ENCODE results near the gene GYPB. TPM values are rescaled to one million over a fixed set of nuclear protein-coding genes. Genes with fewer than 3 reads are reported as not detected.
"Not testable (repeated sequence)": the region's sequence is repeated elsewhere in the genome, so short reads cannot be mapped to it uniquely, and the experiment has no call there.

GYPB gene
- total RNA-seq, 2 experiments from 2014 or later = not detected

- H3K4me3 Mint-ChIP-seq; H3K27ac Mint-ChIP-seq; H3K36me3 Mint-ChIP-seq; H3K9me3 Mint-ChIP-seq; H3K27me3 Mint-ChIP-seq; CTCF ChIA-PET; DNase-seq; POLR2A ChIA-PET; H3K4me1 Mint-ChIP-seq (ENCODE audit: low read depth); intact Hi-C loops (cut with micrococcal nuclease): not testable (repeated sequence)
Observed at GRCh38 chr4:144026682-144027081, 7.5 kb upstream of the GYPB start.

DNA sequence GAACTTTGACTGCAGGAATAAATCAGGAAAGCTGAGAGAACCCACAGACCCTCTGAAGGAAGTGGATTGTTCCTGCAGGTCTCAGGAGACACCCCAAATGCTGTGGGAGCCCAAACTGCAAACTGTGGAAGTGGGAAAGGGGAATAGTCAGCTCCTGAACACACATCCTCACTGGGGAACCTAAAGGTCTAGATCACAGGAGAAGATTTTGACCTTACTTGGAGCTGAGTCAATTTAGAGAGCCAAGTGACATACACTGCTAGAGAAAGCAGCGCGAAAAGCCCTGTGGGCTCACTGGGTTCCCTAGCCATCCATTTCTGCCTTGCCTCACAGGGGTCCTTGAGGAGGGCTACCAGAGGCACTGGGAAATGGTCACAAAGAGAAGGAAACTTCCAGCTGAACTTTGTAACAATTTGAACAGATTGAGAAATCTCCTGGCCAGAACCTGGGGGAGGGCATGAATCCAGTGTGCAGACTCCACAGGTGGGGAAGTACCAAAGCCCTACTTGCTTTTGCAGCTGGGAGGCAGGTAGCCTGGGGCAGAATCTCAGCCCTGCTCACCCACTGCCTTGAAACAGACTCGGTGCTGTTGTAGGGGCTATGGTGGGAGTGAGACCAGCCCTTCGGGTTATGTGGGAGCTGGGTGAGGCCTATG is 5.3 kb upstream of the GYPB start:
- CTCF ChIA-PET; DNase-seq; H3K27ac Mint-ChIP-seq; H3K4me1 Mint-ChIP-seq (ENCODE audit: low read depth); H3K36me3 Mint-ChIP-seq; H3K27me3 Mint-ChIP-seq; POLR2A ChIA-PET; H3K4me3 Mint-ChIP-seq; H3K9me3 Mint-ChIP-seq; intact Hi-C loops (cut with micrococcal nuclease): not testable (repeated sequence)

GRCh38 chr4:144022772-144023400 is 3.7 kb upstream of the GYPB start:
- intact Hi-C loops (cut with micrococcal nuclease); H3K4me3 Mint-ChIP-seq; H3K9me3 Mint-ChIP-seq; H3K27me3 Mint-ChIP-seq; CTCF ChIA-PET; POLR2A ChIA-PET; H3K36me3 Mint-ChIP-seq; DNase-seq; H3K4me1 Mint-ChIP-seq (ENCODE audit: low read depth); H3K27ac Mint-ChIP-seq: not testable (repeated sequence)

DNA sequence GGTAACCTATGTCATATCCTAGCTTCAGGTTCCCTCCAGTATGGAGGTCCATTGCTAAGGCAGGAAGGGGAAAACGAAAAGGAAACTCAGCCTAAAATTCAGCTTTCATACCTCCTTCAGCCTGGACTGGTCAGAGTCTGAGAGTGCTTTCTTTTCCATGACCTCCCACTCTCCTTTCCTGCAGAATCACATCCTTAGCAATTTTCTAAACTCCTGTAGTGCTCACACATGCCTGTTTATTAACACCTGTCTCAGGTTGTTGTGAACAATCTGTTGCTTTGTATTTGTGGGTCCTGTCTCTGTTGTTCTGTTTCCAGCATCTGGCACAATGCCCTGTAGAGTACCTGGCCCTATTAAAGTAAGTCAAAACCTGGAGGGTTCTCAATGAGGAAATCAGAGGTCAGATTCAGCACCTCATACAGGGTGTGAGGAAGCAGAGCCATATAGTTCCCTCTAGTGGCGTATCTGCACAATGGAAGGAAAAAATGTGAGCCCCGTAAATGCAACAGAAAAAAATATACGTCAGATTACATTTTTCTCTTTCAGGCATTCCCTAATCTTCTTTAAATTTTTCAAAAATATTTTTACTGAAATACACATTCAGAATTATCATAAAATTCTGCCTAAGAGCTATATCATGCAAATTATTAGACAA is 2.3 kb upstream of the GYPB start:
- H3K27ac Mint-ChIP-seq; H3K9me3 Mint-ChIP-seq; H3K4me1 Mint-ChIP-seq (ENCODE audit: low read depth); H3K36me3 Mint-ChIP-seq; DNase-seq; H3K27me3 Mint-ChIP-seq; POLR2A ChIA-PET; H3K4me3 Mint-ChIP-seq; CTCF ChIA-PET: not testable (repeated sequence)
- intact Hi-C loops (cut with micrococcal nuclease) = loop anchor here (1.0 to 2.0 kb wide), 2 partner anchors 247 to 463 kb away; no protein-coding TSS in a partner anchor

- H3K36me3 Mint-ChIP-seq; CTCF ChIA-PET; H3K9me3 Mint-ChIP-seq; DNase-seq; H3K4me1 Mint-ChIP-seq (ENCODE audit: low read depth); intact Hi-C loops (cut with micrococcal nuclease); H3K4me3 Mint-ChIP-seq; H3K27me3 Mint-ChIP-seq; POLR2A ChIA-PET; H3K27ac Mint-ChIP-seq: not testable (repeated sequence)
Observed at GRCh38 chr4:144018223-144019000, 768 bp downstream of the GYPB start.

GRCh38 chr4:144017271-144017670 is 1.9 kb downstream of the GYPB start:
- H3K36me3 Mint-ChIP-seq; H3K27ac Mint-ChIP-seq; DNase-seq; intact Hi-C loops (cut with micrococcal nuclease); H3K4me3 Mint-ChIP-seq; H3K9me3 Mint-ChIP-seq; H3K4me1 Mint-ChIP-seq (ENCODE audit: low read depth); H3K27me3 Mint-ChIP-seq; CTCF ChIA-PET; POLR2A ChIA-PET: not testable (repeated sequence)

DNA sequence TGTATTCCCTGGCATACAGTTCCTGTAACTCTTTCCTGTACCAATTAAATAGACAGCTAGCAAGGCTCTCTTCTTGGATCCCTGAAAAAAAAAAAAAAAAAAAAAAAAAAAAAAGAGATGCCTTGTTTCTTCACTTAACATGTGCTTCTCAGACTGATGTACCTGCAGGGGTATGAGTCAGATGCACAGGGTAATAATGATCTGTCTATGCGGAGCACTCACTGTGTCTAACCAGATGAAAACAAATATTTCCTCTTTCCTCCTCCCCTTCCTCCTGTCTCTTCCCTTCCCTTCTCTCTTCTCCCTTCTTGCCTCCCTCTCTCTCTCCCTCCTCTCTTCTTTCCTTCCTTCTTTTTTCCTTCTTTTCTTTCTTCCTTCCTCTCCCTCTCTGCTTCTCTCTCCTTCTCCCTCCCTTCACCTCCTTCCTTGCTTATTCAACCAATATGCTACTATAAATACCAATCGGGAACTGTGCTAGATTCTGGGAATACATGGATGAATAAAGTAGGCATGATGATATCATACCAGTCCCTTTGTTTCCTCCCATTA is 3.0 kb downstream of the GYPB start:
- DNase-seq; H3K4me3 Mint-ChIP-seq; H3K27me3 Mint-ChIP-seq; H3K9me3 Mint-ChIP-seq; intact Hi-C loops (cut with micrococcal nuclease); H3K36me3 Mint-ChIP-seq; H3K4me1 Mint-ChIP-seq (ENCODE audit: low read depth); POLR2A ChIA-PET; CTCF ChIA-PET; H3K27ac Mint-ChIP-seq: not testable (repeated sequence)

GRCh38 chr4:144014808-144015207 is 4.4 kb downstream of the GYPB start:
- no peaks in the 10 kb centered on the region for H3K36me3 Mint-ChIP-seq
- no peaks in the 10 kb centered on the region for H3K9me3 Mint-ChIP-seq
- intact Hi-C loops (cut with micrococcal nuclease) = no loop called here
- H3K27ac Mint-ChIP-seq = no peak overlapping the region
- H3K4me1 Mint-ChIP-seq (ENCODE audit: low read depth) = no peaks in the 10 kb centered on the region
- ChIA-PET CTCF (no interaction called here), POLR2A (no interaction called here)
- no peak overlapping the region for H3K4me3 Mint-ChIP-seq
- DNase-seq = no peak
- no peaks in the 10 kb centered on the region for H3K27me3 Mint-ChIP-seq

- intact Hi-C loops (cut with micrococcal nuclease) = loop anchor here (5.0 kb wide), 1 partner anchor 121 kb away; no protein-coding TSS in a partner anchor
- H3K27me3 Mint-ChIP-seq; DNase-seq; CTCF ChIA-PET; H3K36me3 Mint-ChIP-seq; H3K27ac Mint-ChIP-seq; H3K4me3 Mint-ChIP-seq; H3K4me1 Mint-ChIP-seq (ENCODE audit: low read depth); POLR2A ChIA-PET; H3K9me3 Mint-ChIP-seq: not testable (repeated sequence)
Observed at GRCh38 chr4:144008602-144009001, 10.6 kb downstream of the GYPB start.

- CTCF ChIA-PET; H3K36me3 Mint-ChIP-seq; H3K4me1 Mint-ChIP-seq (ENCODE audit: low read depth); H3K27ac Mint-ChIP-seq; DNase-seq; POLR2A ChIA-PET; H3K4me3 Mint-ChIP-seq; H3K9me3 Mint-ChIP-seq; H3K27me3 Mint-ChIP-seq: not testable (repeated sequence)
- intact Hi-C loops (cut with micrococcal nuclease) = loop anchor here (5.0 kb wide), 1 partner anchor 121 kb away; no protein-coding TSS in a partner anchor
Observed at GRCh38 chr4:144007960-144008359, 11.2 kb downstream of the GYPB start.

- intact Hi-C loops (cut with micrococcal nuclease) = loop anchor here (5.0 kb wide), 1 partner anchor 119 kb away; no protein-coding TSS in a partner anchor
- H3K27me3 Mint-ChIP-seq; DNase-seq; H3K27ac Mint-ChIP-seq; H3K36me3 Mint-ChIP-seq; H3K4me1 Mint-ChIP-seq (ENCODE audit: low read depth); H3K9me3 Mint-ChIP-seq; POLR2A ChIA-PET; H3K4me3 Mint-ChIP-seq; CTCF ChIA-PET: not testable (repeated sequence)
Observed at GRCh38 chr4:144006200-144006803, 12.9 kb downstream of the GYPB start.

GRCh38 chr4:144005558-144005953 is 13.6 kb downstream of the GYPB start:
- POLR2A ChIA-PET; H3K4me3 Mint-ChIP-seq; H3K9me3 Mint-ChIP-seq; H3K36me3 Mint-ChIP-seq; H3K27ac Mint-ChIP-seq; CTCF ChIA-PET; H3K4me1 Mint-ChIP-seq (ENCODE audit: low read depth); H3K27me3 Mint-ChIP-seq; DNase-seq: not testable (repeated sequence)
- intact Hi-C loops (cut with micrococcal nuclease) = loop anchor here (5.0 kb wide), 1 partner anchor 118 kb away; no protein-coding TSS in a partner anchor

Data from activated CD4-positive, alpha-beta memory T cell treated with anti-CD3 and anti-CD28 coated beads for 36 hours (primary cell).